Measurements from ENCODE around the gene WBP2NL.

The WBP2NL gene

GRCh38 chr22:42076764-42077485 is 78.3 kb downstream of the WBP2NL start:
- no peak overlapping the region for H3K27ac ChIP-seq
- TF ChIP-seq CTCF (conservative IDR thresholded peaks at IDR 0.05) (no peak), ZFX (IDR thresholded peaks at IDR 0.05) (no peak)

GRCh38 chr22:42077486-42078125 is 79.0 kb downstream of the WBP2NL start:
- no peak for TF ChIP-seq ZFX (IDR thresholded peaks at IDR 0.05)
- no peak for TF ChIP-seq CTCF (conservative IDR thresholded peaks at IDR 0.05)
- H3K27ac ChIP-seq, result no peak overlapping the region; the same call in 1 of the 2 replicates
